ENCODE data around the gene TDRD10.
"Not testable (repeated sequence)": the region's sequence is repeated elsewhere in the genome, so short reads cannot be mapped to it uniquely, and the experiment has no call there.

The TDRD10 gene

GRCh38 chr1:154524881-154525280 is 22.9 kb downstream of the TDRD10 start:
- TF ChIP-seq CTCF (IDR thresholded peaks at IDR 0.05; ENCODE audit: borderline replicate concordance, control extremely low read depth, extremely low read depth, insufficient read depth, missing control alignments) = no peak
- no peak for DNase-seq (ENCODE audit: low spot score)
- in situ Hi-C loops (cut with MboI; ENCODE audit: low sequenced_read_pairs, unreplicated experiment) = no loop called here

GRCh38 chr1:154527192-154527591 is 25.2 kb downstream of the TDRD10 start:
- no peak for DNase-seq (ENCODE audit: low spot score)
- TF ChIP-seq CTCF (IDR thresholded peaks at IDR 0.05; ENCODE audit: borderline replicate concordance, control extremely low read depth, extremely low read depth, insufficient read depth, missing control alignments) = no peak
- in situ Hi-C loops (cut with MboI; ENCODE audit: low sequenced_read_pairs, unreplicated experiment) = no loop called here

- in situ Hi-C loops (cut with MboI; ENCODE audit: low sequenced_read_pairs, unreplicated experiment) = no loop called here
These were observed 27.3 kb downstream of the TDRD10 start for GRCh38 chr1:154529308-154529707.

GRCh38 chr1:154531950-154532349 is 29.9 kb downstream of the TDRD10 start:
- in situ Hi-C loops (cut with MboI; ENCODE audit: low sequenced_read_pairs, unreplicated experiment) = not testable (repeated sequence)

More at GRCh38 chr1:154529308-154529707, 27.3 kb downstream of the TDRD10 start:
- no peak for TF ChIP-seq CTCF (IDR thresholded peaks at IDR 0.05; ENCODE audit: borderline replicate concordance, control extremely low read depth, extremely low read depth, insufficient read depth, missing control alignments)
- no peak for DNase-seq (ENCODE audit: low spot score)

GRCh38 chr1:154533952-154534844 is 32.2 kb downstream of the TDRD10 start:
- peak; percentile 20 for TF ChIP-seq CTCF (IDR thresholded peaks at IDR 0.05; ENCODE audit: borderline replicate concordance, control extremely low read depth, extremely low read depth, insufficient read depth, missing control alignments)
- in situ Hi-C loops (cut with MboI; ENCODE audit: low sequenced_read_pairs, unreplicated experiment) = no loop called here
- peak; percentile 45 for DNase-seq (ENCODE audit: low spot score)

More at GRCh38 chr1:154531950-154532349, 29.9 kb downstream of the TDRD10 start:
- not testable (repeated sequence) for DNase-seq (ENCODE audit: low spot score)

GRCh38 chr1:154536570-154536969 is 34.6 kb downstream of the TDRD10 start:
- TF ChIP-seq CTCF (IDR thresholded peaks at IDR 0.05; ENCODE audit: borderline replicate concordance, control extremely low read depth, extremely low read depth, insufficient read depth, missing control alignments) = no peak
- DNase-seq (ENCODE audit: low spot score) = no peak
- in situ Hi-C loops (cut with MboI; ENCODE audit: low sequenced_read_pairs, unreplicated experiment) = no loop called here

All from GM13976 (cell line).